ENCODE results near the gene NR4A2.
"Not testable (repeated sequence)": the region's sequence is repeated elsewhere in the genome, so short reads cannot be mapped to it uniquely, and the experiment has no call there.

The NR4A2 gene

GRCh38 chr2:156321243-156321904, 11.1 kb downstream of the NR4A2 start:
- DNase-seq (ENCODE audit: low read depth in 2 of 2) = no peak

- DNase-seq (ENCODE audit: low read depth in 2 of 2) = no peak
Observed at GRCh38 chr2:156320486-156321098, 11.9 kb downstream of the NR4A2 start.

GRCh38 chr2:156319811-156320485, 12.6 kb downstream of the NR4A2 start:
- DNase-seq (ENCODE audit: low read depth in 2 of 2) = no peak

- no peak for DNase-seq (ENCODE audit: low read depth in 2 of 2)
Observed at GRCh38 chr2:156317631-156318030, 14.9 kb downstream of the NR4A2 start.

GRCh38 chr2:156311976-156312375, 20.5 kb downstream of the NR4A2 start:
- no peak for DNase-seq (ENCODE audit: low read depth in 2 of 2)

GRCh38 chr2:156310773-156311172, 21.7 kb downstream of the NR4A2 start:
- DNase-seq (ENCODE audit: low read depth in 2 of 2) = no peak

GRCh38 chr2:156309917-156310316, 22.6 kb downstream of the NR4A2 start:
- no peak for DNase-seq (ENCODE audit: low read depth in 2 of 2)

- no peak for DNase-seq (ENCODE audit: low read depth in 2 of 2)
Observed at GRCh38 chr2:156309167-156309566, 23.4 kb downstream of the NR4A2 start.

GRCh38 chr2:156306821-156307220, 25.7 kb downstream of the NR4A2 start:
- no peak for DNase-seq (ENCODE audit: low read depth in 2 of 2)

- no peak for DNase-seq (ENCODE audit: low read depth in 2 of 2)
Observed at GRCh38 chr2:156305121-156305520, 27.4 kb downstream of the NR4A2 start.

- DNase-seq (ENCODE audit: low read depth in 2 of 2) = no peak
Observed at GRCh38 chr2:156300337-156300736, 32.2 kb downstream of the NR4A2 start.

GRCh38 chr2:156294945-156295580, 37.5 kb downstream of the NR4A2 start:
- DNase-seq (ENCODE audit: low read depth in 2 of 2) = no peak

GRCh38 chr2:156293382-156293781, 39.1 kb downstream of the NR4A2 start:
- not testable (repeated sequence) for DNase-seq (ENCODE audit: low read depth in 2 of 2)

GRCh38 chr2:156279446-156280150, 52.9 kb downstream of the NR4A2 start:
- no peak for DNase-seq (ENCODE audit: low read depth in 2 of 2)

Measured in stimulated activated CD8-positive, alpha-beta memory T cell treated with anti-CD3 and anti-CD28 coated beads, Interleukin-7, amount 100 ng/mL, for 1 hour (primary cell).